ENCODE data around the gene FKBP8. TPM values are rescaled to one million over a fixed set of nuclear protein-coding genes. Genes with fewer than 3 reads are reported as not detected.

Gene FKBP8
- total RNA-seq, 2 experiments from 2014 or later: 200 to 201 TPM

GRCh38 chr19:18586306-18586705, 42.9 kb upstream of the FKBP8 start:
- intact Hi-C loops (cut with micrococcal nuclease; ENCODE audit: unreplicated experiment): loop anchor here (5.0 kb wide), 2 partner anchors 114 to 246 kb away; partner anchors contain the start of gene UPF1
- peak overlapping the region; percentile 3; the same call in 1 of the 2 replicates for H3K4me2 ChIP-seq (ENCODE audit: low read length)
- H3K9me2 ChIP-seq (ENCODE audit: insufficient read depth, low read length): no peaks in the 10 kb centered on the region
- peaks cover 41% of the 10 kb centered on the region for H3K4me1 ChIP-seq (ENCODE audit: insufficient read depth, low read length, poor library complexity, severe bottlenecking)
- peaks cover 9% of the 10 kb centered on the region; the same call in 1 of the 2 replicates for H3K36me3 ChIP-seq (ENCODE audit: insufficient read depth, low read length)
- H3K27ac ChIP-seq (ENCODE audit: low read depth, low read length, poor library complexity, severe bottlenecking): peak overlapping the region; percentile 22
- no peak overlapping the region for H3K4me3 ChIP-seq (ENCODE audit: low read depth, low read length, poor library complexity, severe bottlenecking)
- H3K79me2 ChIP-seq (ENCODE audit: insufficient read depth, low read depth, low read length): peaks cover 10% of the 10 kb centered on the region
- peak; percentile 62 for DNase-seq (ENCODE audit: low spot score)
- no peaks in the 10 kb centered on the region for H4K20me1 ChIP-seq (ENCODE audit: insufficient read depth, low read length)
- POLR2A ChIA-PET: interaction anchor here (0.6 to 4.9 kb wide), 3 partner anchors 14 to 741 kb away, joined by 3 to 23 read pairs (median 5); partner anchors contain the start of gene UBA52
- TF ChIP-seq CTCF (conservative IDR thresholded peaks at IDR 0.05; ENCODE audit: low read length) (peak; percentile 46), EZH2phosphoT487 (IDR thresholded peaks at IDR 0.05; ENCODE audit: borderline replicate concordance, low read depth, low read length) (no peak)
- H2AFZ ChIP-seq (ENCODE audit: low read length): peak overlapping the region; percentile 45; the same call in 1 of the 2 replicates
- BruUV-seq (replicated peaks): no TSS peak
- H3K9me3 ChIP-seq (ENCODE audit: low read length): no peaks in the 10 kb centered on the region
- CTCF ChIA-PET (ENCODE audit: unreplicated experiment): interaction anchor here (1.0 kb wide), 1 partner anchor 67 kb away, joined by 3 read pairs; no protein-coding TSS in a partner anchor

GRCh38 chr19:18580311-18580710, 36.9 kb upstream of the FKBP8 start:
- Histone ChIP-seq H4K20me1 (ENCODE audit: insufficient read depth, low read length) (no peaks in the 10 kb centered on the region), H3K9me2 (ENCODE audit: insufficient read depth, low read length) (no peaks in the 10 kb centered on the region), H3K4me3 (ENCODE audit: low read depth, low read length, poor library complexity, severe bottlenecking) (no peak overlapping the region), H3K79me2 (ENCODE audit: insufficient read depth, low read depth, low read length) (no peaks in the 10 kb centered on the region), H3K4me2 (ENCODE audit: low read length) (no peak overlapping the region), H3K36me3 (ENCODE audit: insufficient read depth, low read length) (peaks cover 33% of the 10 kb centered on the region), H3K27ac (ENCODE audit: low read depth, low read length, poor library complexity, severe bottlenecking) (no peak overlapping the region), H3K4me1 (ENCODE audit: insufficient read depth, low read length, poor library complexity, severe bottlenecking) (peaks cover 2% of the 10 kb centered on the region), H3K9me3 (ENCODE audit: low read length) (no peaks in the 10 kb centered on the region), H2AFZ (ENCODE audit: low read length) (no peak overlapping the region)
- no peak for DNase-seq (ENCODE audit: low spot score)
- intact Hi-C loops (cut with micrococcal nuclease; ENCODE audit: unreplicated experiment): no loop called here
- ChIA-PET POLR2A (no interaction called here), CTCF (ENCODE audit: unreplicated experiment) (interaction anchor here (0.8 kb wide), 1 partner anchor 8 kb away, joined by 3 read pairs; no protein-coding TSS in a partner anchor)
- TF ChIP-seq EZH2phosphoT487 (IDR thresholded peaks at IDR 0.05; ENCODE audit: borderline replicate concordance, low read depth, low read length) (no peak), CTCF (conservative IDR thresholded peaks at IDR 0.05; ENCODE audit: low read length) (no peak)
- BruUV-seq (replicated peaks): no TSS peak

GRCh38 chr19:18577365-18577914, 34.1 kb upstream of the FKBP8 start:
- BruUV-seq (replicated peaks): no TSS peak

More at GRCh38 chr19:18577365-18577914, 34.1 kb upstream of the FKBP8 start:
- Histone ChIP-seq H3K27ac (ENCODE audit: low read depth, low read length, poor library complexity, severe bottlenecking) (no peak overlapping the region), H3K4me3 (ENCODE audit: low read depth, low read length, poor library complexity, severe bottlenecking) (no peak overlapping the region), H3K79me2 (ENCODE audit: insufficient read depth, low read depth, low read length) (peaks cover 16% of the 10 kb centered on the region), H3K36me3 (ENCODE audit: insufficient read depth, low read length) (peaks cover 62% of the 10 kb centered on the region), H3K9me3 (ENCODE audit: low read length) (no peaks in the 10 kb centered on the region), H4K20me1 (ENCODE audit: insufficient read depth, low read length) (peaks cover 6% of the 10 kb centered on the region; the same call in 1 of the 2 replicates), H3K4me2 (ENCODE audit: low read length) (no peak overlapping the region), H2AFZ (ENCODE audit: low read length) (no peak overlapping the region), H3K4me1 (ENCODE audit: insufficient read depth, low read length, poor library complexity, severe bottlenecking) (peaks cover 11% of the 10 kb centered on the region), H3K9me2 (ENCODE audit: insufficient read depth, low read length) (no peaks in the 10 kb centered on the region)
- POLR2A ChIA-PET: no interaction called here
- DNase-seq (ENCODE audit: low spot score): no peak
- CTCF ChIA-PET (ENCODE audit: unreplicated experiment): no interaction called here
- no peak for TF ChIP-seq EZH2phosphoT487 (IDR thresholded peaks at IDR 0.05; ENCODE audit: borderline replicate concordance, low read depth, low read length)
- no peak for TF ChIP-seq CTCF (conservative IDR thresholded peaks at IDR 0.05; ENCODE audit: low read length)
- intact Hi-C loops (cut with micrococcal nuclease; ENCODE audit: unreplicated experiment): no loop called here
